K562 (cell line): ENCODE data around the gene AMZ2. TPM values are rescaled to one million over a fixed set of nuclear protein-coding genes. Genes with fewer than 3 reads are reported as not detected.

Source experiments
- ATAC-seq: fragments of 200-7000 bp; cut with Tn5 transposase; 3 replicates; pipeline ENCODE4 v1.9.1; 2020; ENCODE audit warnings: moderate library complexity
- BruUV-seq: library from RNA; stranded (reverse); fragments of 400-500 nt; replicated peaks from 2 replicates; lab custom pipeline; 2021; lab: Mats Ljungman, UMichigan
- CTCF ChIA-PET: fragments of 300-600 bp; formaldehyde crosslinking; extraction: SDS; loops from one replicate; lab custom pipeline; 2021; ENCODE audit warnings: low intra/inter-chr PET ratio; lab: Yijun Ruan, JAX
- POLR2A ChIA-PET: fragments of 300-600, 350-650 bp; sonication (Branson Sonifier 250); formaldehyde crosslinking; extraction: SDS; loops from one replicate; lab custom pipeline; 2021; ENCODE audit warnings: antibody characterized with exemption, inconsistent platforms; lab: Yijun Ruan, JAX
- DNase-seq, 4 experiments: peaks; one replicate each; pipeline versions ENCODE4 v3.0.0 to v3.0.0-alpha.2; 2011 to 2018; ENCODE audit warnings: low spot score in 3 of 4, mixed read lengths in 3 of 4; ENCODE audit errors: extremely low read depth in 1 of 4
- FAIRE-seq: peaks from 2 replicates; lab custom pipeline; 2011; peaks lifted over from hg19 to GRCh38; lab: Jason Lieb, UNC
- H2AFZ ChIP-seq: 2 replicates; pipeline ENCODE4 v1.6.0; 2011; ENCODE audit warnings: low read depth, low read length, control low read depth, inconsistent platforms
- H3K27ac ChIP-seq: fragments of 200-600 bp; 3 replicates; pipeline ENCODE4 v1.8.0; 2011; ENCODE audit warnings: low read depth, mild to moderate bottlenecking, control low read depth, inconsistent platforms, low read length, moderate library complexity, mixed read lengths; ENCODE audit errors: extremely low read depth
- H3K27me3 ChIP-seq, 2 experiments: fragments of 300-600 bp in 1 of 2; 2 replicates in 1 of 2; 3 replicates in 1 of 2; pipeline versions ENCODE4 v1.6.0 to v1.8.0; 2011; ENCODE audit warnings: inconsistent platforms in 2 of 2, low read length in 2 of 2, mild to moderate bottlenecking in 1 of 2, mixed read lengths in 1 of 2, moderate library complexity in 1 of 2; ENCODE audit not compliant: control insufficient read depth in 2 of 2, insufficient read depth in 2 of 2
- H3K36me3 ChIP-seq: fragments of 300-600 bp; 3 replicates; pipeline ENCODE4 v1.8.0; 2011; ENCODE audit warnings: mild to moderate bottlenecking, low read length, inconsistent platforms; ENCODE audit not compliant: control insufficient read depth, insufficient read depth
- H3K4me1 ChIP-seq, 2 experiments: fragments of 200-600 bp in 1 of 2; replicated peaks in 1 of 2; 2 replicates in 1 of 2; 3 replicates in 1 of 2; pipeline versions ENCODE4 v1.5.1 to v1.8.0; 2011; ENCODE audit warnings: inconsistent platforms in 2 of 2, low read length in 2 of 2, mild to moderate bottlenecking in 1 of 2, mixed read lengths in 1 of 2, moderate library complexity in 1 of 2; ENCODE audit not compliant: control insufficient read depth in 2 of 2, insufficient read depth in 2 of 2
- H3K4me2 ChIP-seq: 2 replicates; pipeline ENCODE4 v1.6.1; 2011; ENCODE audit warnings: low read length, control low read depth, inconsistent platforms, mixed read lengths; ENCODE audit not compliant: insufficient read depth
- H3K4me3 ChIP-seq: fragments of 200-600 bp; sonication (generic), shearing (Covaris generic); 2 replicates; pipeline ENCODE4 v1.5.1; 2016; ENCODE audit warnings: control low read depth, inconsistent platforms
- H3K79me2 ChIP-seq: fragments of 200-600 bp; 3 replicates; pipeline ENCODE4 v1.8.0; 2011; ENCODE audit warnings: low read length, inconsistent platforms; ENCODE audit not compliant: control insufficient read depth, insufficient read depth
- H3K9ac ChIP-seq, 2 experiments: 2 replicates each; pipeline versions ENCODE4 v1.6.0 to v1.6.1; 2011; ENCODE audit warnings: low read depth in 2 of 2, low read length in 2 of 2, control low read depth in 1 of 2, inconsistent platforms in 1 of 2, mild to moderate bottlenecking in 1 of 2, mixed read lengths in 1 of 2; ENCODE audit not compliant: insufficient read depth in 1 of 2
- H3K9me1 ChIP-seq: one replicate; pipeline ENCODE4 v1.6.0; 2011; ENCODE audit warnings: inconsistent platforms, mild to moderate bottlenecking, low read length, moderate library complexity; ENCODE audit not compliant: control insufficient read depth, insufficient read depth
- H3K9me3 ChIP-seq: replicated peaks from 2 replicates; pipeline ENCODE4 v1.5.1; 2011; ENCODE audit warnings: low read depth, low read length, inconsistent platforms; ENCODE audit not compliant: control insufficient read depth, insufficient read depth
- H4K20me1 ChIP-seq: replicated peaks from 2 replicates; pipeline ENCODE4 v1.6.1; 2011; ENCODE audit warnings: low read length, inconsistent platforms, mixed read lengths; ENCODE audit not compliant: control insufficient read depth, insufficient read depth
- HMGN3 ChIP-seq: IDR thresholded peaks from 2 replicates; pipeline ENCODE4 v1.6.1; 2011; ENCODE audit warnings: borderline replicate concordance, low read depth, mild to moderate bottlenecking, mixed read lengths, low read length; ENCODE audit not compliant: insufficient read length; ENCODE audit errors: extremely low read depth
- NFIC ChIP-seq: fragments of 450-650 bp; IDR thresholded peaks from 2 replicates; pipeline ENCODE4 v1.6.1; 2017; ENCODE audit warnings: mild to moderate bottlenecking, inconsistent platforms
- RBM34 ChIP-seq: fragments of 200-400 bp; formaldehyde crosslinking; IDR thresholded peaks from 2 replicates; pipeline ENCODE4 v1.6.1; 2018; ENCODE audit warnings: low read length, borderline replicate concordance; ENCODE audit not compliant: insufficient read depth
- SREBF1 ChIP-seq: fragments of 150-350 bp; IDR thresholded peaks from 2 replicates; pipeline ENCODE4 v1.6.1; 2014; ENCODE audit warnings: antibody characterized with exemption, low read depth, low read length, borderline replicate concordance
- XRCC4 ChIP-seq: IDR thresholded peaks from one replicate; pipeline ENCODE4 v1.6.1; 2011; ENCODE audit not compliant: insufficient read depth, insufficient read length; ENCODE audit errors: extremely low read depth
- ZNF174 ChIP-seq: fragments of 250-450 bp; sonication (Bioruptor Pico); IDR thresholded peaks from 2 replicates; pipeline ENCODE4 v1.4.0; 2020; ENCODE audit warnings: mild to moderate bottlenecking
- WGBS: fragments of 100-300 bp; shearing (Covaris generic); methylation state at CpG from one replicate; pipeline ENCODE4 v1.1.6; 2016; ENCODE audit warnings: low coverage, mixed read lengths; ENCODE audit not compliant: insufficient coverage; ENCODE audit errors: missing lambda C conversion rate; 5-methylcytosine and 5-hydroxymethylcytosine counted together
- in situ Hi-C: fragments of 300-500 bp; cut with MboI; formaldehyde crosslinking; loops from 4 replicates; pipeline ENCODE4 v1.15.0; 2018; ENCODE audit warnings: inconsistent platforms, mixed read lengths
- intact Hi-C: fragments of 100-400 bp; cut with micrococcal nuclease; formaldehyde crosslinking; loops from 2 replicates; pipeline ENCODE4 v1.14.2; 2022
- polyA plus RNA-seq, 8 experiments: library from polyadenylated mRNA; depleted of rRNA in 4 of 8; stranded (reverse) in 5 of 8; unstranded in 3 of 8; fragments of >200 nt; fragmentation: Nextera tagmentation in 2 of 8; fragmentation: Illumina TruSeq in 1 of 8; extraction: Ambion mirVana in 2 of 8; extraction: Trizol in 1 of 8; gene quantifications; 2 replicates each; pipeline versions ENCODE4 v1.2.1 to v1.2.3, GENCODE V29; 2011 to 2014; ENCODE audit warnings: inconsistent platforms in 1 of 8, missing spikeins in 1 of 8
- total RNA-seq, 7 experiments: library from RNA; depleted of rRNA in 6 of 7; stranded (reverse); fragments of >200 nt in 6 of 7; fragmentation: Illumina TruSeq in 2 of 7; extraction: Trizol in 2 of 7; gene quantifications; 2 replicates each; pipeline versions ENCODE4 v1.2.1 to v1.2.3, GENCODE V29; 2011 to 2021; ENCODE audit warnings: low replicate concordance in 1 of 7
- TF ChIP-seq, protein P1 (sequence below): sonication (generic); formaldehyde crosslinking; IDR thresholded peaks from 2 replicates; pipeline ENCODE4 v1.8.1; 2022; ENCODE audit warnings: missing genetic modification reagents
- TF ChIP-seq, protein P2 (sequence below): fragments of 250-450 bp; sonication (Bioruptor Pico); IDR thresholded peaks from 2 replicates; pipeline ENCODE4 v1.8.0; 2021; ENCODE audit warnings: moderate library complexity, mild to moderate bottlenecking, inconsistent platforms
- TF ChIP-seq, protein P3 (sequence below): sonication (generic); formaldehyde crosslinking; IDR thresholded peaks from 2 replicates; pipeline ENCODE4 v1.8.0; 2023; ENCODE audit warnings: mild to moderate bottlenecking, missing genetic modification reagents
- TF ChIP-seq, protein P4 (sequence below), 2 experiments: fragments of 450-650 bp; IDR thresholded peaks; 2 replicates each; pipeline ENCODE4 v1.6.1; 2018; ENCODE audit warnings: mild to moderate bottlenecking in 2 of 2, low read depth in 1 of 2; ENCODE audit not compliant: partially characterized antibody in 2 of 2
- TF ChIP-seq, protein P5 (sequence below), 2 experiments: fragments of 450-650 bp; conservative IDR thresholded peaks; 2 replicates each; pipeline ENCODE4 v1.6.1; 2017; ENCODE audit warnings: mild to moderate bottlenecking in 2 of 2, moderate library complexity in 2 of 2

The AMZ2 gene
- total and polyA plus RNA-seq, 9 of the 15 experiments (the other 6 are each of a cell fraction or from before 2014, with no cell fraction given): 22.6 to 92.2 (median 52.6) TPM

DNA sequence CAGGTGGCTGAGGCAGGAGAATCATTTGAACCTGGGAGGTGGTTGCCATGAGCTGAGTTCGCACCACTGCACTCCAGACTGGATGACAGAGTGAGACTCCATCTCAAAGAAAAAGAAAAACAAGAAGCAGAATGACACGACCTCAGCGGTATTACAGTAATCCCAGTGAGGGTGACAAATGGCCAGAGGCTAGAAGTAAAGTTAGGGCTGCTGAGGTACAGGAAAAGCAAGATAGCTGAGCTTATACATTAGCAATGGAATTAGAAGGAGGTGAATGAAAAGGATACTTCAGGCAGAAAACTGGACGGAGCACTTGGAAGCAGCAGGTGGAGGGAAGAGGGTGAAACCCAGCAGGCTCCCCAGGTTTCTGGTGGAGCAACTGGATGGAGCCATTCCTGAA lies 26.1 kb upstream of the AMZ2 start:
- intact Hi-C loops (no loop called here), in situ Hi-C loops (no loop called here)
- ATAC-seq (no peak), DNase-seq (no peak), FAIRE-seq (no peak)
- H3K4me2 ChIP-seq: no peak overlapping the region
- no peak overlapping the region for H3K9ac ChIP-seq
- H4K20me1 ChIP-seq: no peaks in the 10 kb centered on the region
- POLR2A ChIA-PET: interaction anchor here (0.6 to 1.0 kb wide), 2 partner anchors 16 to 27 kb away, joined by 3 to 4 read pairs; no protein-coding TSS in a partner anchor
- no TSS peak for BruUV-seq
- H3K27me3 ChIP-seq: peaks cover 12 to 21% of the 10 kb centered on the region in 2 experiments; a peak in 4 of 5 replicates
- no peak overlapping the region for H3K4me3 ChIP-seq
- no peaks in the 10 kb centered on the region for H3K4me1 ChIP-seq
- H3K27ac ChIP-seq: no peak overlapping the region
- no peaks in the 10 kb centered on the region for H3K36me3 ChIP-seq
- WGBS: 3% methylated on average over 4 of the region's 4 CpGs
- CTCF ChIA-PET: interaction anchor here (0.6 kb wide), 1 partner anchor 316 kb away, joined by 3 read pairs; no protein-coding TSS in a partner anchor
- no peaks in the 10 kb centered on the region for H3K9me1 ChIP-seq
- no peak overlapping the region for H2AFZ ChIP-seq
- H3K9me3 ChIP-seq: no peaks in the 10 kb centered on the region
- no peaks in the 10 kb centered on the region for H3K79me2 ChIP-seq
- TF ChIP-seq HMGN3 (no peak), XRCC4 (no peak), NFIC (no peak), ZNF174 (CRISPR knock-in tag) (no peak), RBM34 (no peak), SREBF1 (no peak)
- TF ChIP-seq, protein P1, sequence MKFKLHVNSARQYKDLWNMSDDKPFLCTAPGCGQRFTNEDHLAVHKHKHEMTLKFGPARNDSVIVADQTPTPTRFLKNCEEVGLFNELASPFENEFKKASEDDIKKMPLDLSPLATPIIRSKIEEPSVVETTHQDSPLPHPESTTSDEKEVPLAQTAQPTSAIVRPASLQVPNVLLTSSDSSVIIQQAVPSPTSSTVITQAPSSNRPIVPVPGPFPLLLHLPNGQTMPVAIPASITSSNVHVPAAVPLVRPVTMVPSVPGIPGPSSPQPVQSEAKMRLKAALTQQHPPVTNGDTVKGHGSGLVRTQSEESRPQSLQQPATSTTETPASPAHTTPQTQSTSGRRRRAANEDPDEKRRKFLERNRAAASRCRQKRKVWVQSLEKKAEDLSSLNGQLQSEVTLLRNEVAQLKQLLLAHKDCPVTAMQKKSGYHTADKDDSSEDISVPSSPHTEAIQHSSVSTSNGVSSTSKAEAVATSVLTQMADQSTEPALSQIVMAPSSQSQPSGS (CRISPR knock-in tag): no peak
- TF ChIP-seq, protein P2, sequence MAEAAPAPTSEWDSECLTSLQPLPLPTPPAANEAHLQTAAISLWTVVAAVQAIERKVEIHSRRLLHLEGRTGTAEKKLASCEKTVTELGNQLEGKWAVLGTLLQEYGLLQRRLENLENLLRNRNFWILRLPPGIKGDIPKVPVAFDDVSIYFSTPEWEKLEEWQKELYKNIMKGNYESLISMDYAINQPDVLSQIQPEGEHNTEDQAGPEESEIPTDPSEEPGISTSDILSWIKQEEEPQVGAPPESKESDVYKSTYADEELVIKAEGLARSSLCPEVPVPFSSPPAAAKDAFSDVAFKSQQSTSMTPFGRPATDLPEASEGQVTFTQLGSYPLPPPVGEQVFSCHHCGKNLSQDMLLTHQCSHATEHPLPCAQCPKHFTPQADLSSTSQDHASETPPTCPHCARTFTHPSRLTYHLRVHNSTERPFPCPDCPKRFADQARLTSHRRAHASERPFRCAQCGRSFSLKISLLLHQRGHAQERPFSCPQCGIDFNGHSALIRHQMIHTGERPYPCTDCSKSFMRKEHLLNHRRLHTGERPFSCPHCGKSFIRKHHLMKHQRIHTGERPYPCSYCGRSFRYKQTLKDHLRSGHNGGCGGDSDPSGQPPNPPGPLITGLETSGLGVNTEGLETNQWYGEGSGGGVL (CRISPR knock-in tag): no peak
- TF ChIP-seq, protein P3, sequence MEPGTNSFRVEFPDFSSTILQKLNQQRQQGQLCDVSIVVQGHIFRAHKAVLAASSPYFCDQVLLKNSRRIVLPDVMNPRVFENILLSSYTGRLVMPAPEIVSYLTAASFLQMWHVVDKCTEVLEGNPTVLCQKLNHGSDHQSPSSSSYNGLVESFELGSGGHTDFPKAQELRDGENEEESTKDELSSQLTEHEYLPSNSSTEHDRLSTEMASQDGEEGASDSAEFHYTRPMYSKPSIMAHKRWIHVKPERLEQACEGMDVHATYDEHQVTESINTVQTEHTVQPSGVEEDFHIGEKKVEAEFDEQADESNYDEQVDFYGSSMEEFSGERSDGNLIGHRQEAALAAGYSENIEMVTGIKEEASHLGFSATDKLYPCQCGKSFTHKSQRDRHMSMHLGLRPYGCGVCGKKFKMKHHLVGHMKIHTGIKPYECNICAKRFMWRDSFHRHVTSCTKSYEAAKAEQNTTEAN (CRISPR knock-in tag): no peak
- TF ChIP-seq, protein P4, sequence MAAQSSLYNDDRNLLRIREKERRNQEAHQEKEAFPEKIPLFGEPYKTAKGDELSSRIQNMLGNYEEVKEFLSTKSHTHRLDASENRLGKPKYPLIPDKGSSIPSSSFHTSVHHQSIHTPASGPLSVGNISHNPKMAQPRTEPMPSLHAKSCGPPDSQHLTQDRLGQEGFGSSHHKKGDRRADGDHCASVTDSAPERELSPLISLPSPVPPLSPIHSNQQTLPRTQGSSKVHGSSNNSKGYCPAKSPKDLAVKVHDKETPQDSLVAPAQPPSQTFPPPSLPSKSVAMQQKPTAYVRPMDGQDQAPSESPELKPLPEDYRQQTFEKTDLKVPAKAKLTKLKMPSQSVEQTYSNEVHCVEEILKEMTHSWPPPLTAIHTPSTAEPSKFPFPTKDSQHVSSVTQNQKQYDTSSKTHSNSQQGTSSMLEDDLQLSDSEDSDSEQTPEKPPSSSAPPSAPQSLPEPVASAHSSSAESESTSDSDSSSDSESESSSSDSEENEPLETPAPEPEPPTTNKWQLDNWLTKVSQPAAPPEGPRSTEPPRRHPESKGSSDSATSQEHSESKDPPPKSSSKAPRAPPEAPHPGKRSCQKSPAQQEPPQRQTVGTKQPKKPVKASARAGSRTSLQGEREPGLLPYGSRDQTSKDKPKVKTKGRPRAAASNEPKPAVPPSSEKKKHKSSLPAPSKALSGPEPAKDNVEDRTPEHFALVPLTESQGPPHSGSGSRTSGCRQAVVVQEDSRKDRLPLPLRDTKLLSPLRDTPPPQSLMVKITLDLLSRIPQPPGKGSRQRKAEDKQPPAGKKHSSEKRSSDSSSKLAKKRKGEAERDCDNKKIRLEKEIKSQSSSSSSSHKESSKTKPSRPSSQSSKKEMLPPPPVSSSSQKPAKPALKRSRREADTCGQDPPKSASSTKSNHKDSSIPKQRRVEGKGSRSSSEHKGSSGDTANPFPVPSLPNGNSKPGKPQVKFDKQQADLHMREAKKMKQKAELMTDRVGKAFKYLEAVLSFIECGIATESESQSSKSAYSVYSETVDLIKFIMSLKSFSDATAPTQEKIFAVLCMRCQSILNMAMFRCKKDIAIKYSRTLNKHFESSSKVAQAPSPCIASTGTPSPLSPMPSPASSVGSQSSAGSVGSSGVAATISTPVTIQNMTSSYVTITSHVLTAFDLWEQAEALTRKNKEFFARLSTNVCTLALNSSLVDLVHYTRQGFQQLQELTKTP (IDR thresholded peaks at IDR 0.05; ENCODE audit: low read depth in 1 of 2, partially characterized antibody in 2 of 2): no peak
- TF ChIP-seq, protein P5, sequence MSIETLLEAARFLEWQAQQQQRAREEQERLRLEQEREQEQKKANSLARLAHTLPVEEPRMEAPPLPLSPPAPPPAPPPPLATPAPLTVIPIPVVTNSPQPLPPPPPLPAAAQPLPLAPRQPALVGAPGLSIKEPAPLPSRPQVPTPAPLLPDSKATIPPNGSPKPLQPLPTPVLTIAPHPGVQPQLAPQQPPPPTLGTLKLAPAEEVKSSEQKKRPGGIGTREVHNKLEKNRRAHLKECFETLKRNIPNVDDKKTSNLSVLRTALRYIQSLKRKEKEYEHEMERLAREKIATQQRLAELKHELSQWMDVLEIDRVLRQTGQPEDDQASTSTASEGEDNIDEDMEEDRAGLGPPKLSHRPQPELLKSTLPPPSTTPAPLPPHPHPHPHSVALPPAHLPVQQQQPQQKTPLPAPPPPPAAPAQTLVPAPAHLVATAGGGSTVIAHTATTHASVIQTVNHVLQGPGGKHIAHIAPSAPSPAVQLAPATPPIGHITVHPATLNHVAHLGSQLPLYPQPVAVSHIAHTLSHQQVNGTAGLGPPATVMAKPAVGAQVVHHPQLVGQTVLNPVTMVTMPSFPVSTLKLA (conservative IDR thresholded peaks at IDR 0.05): no peak
